A673 (cell line): ENCODE measurements around the gene HRH2. TPM values are rescaled to one million over a fixed set of nuclear protein-coding genes. Genes with fewer than 3 reads are reported as not detected.

Experiments
- BruUV-seq: library from RNA; stranded (reverse); fragments of 400-500 nt; replicated peaks from 2 replicates; lab custom pipeline; 2021; lab: Mats Ljungman, UMichigan
- CTCF ChIA-PET: fragments of 300-600 bp; sonication (Branson Sonifier 250); formaldehyde crosslinking; loops from one replicate; lab custom pipeline; 2022; ENCODE audit warnings: antibody characterized with exemption; lab: Charles Lee
- POLR2A ChIA-PET: fragments of 300-600 bp; sonication (Branson Sonifier 250); formaldehyde crosslinking; loops from one replicate; lab custom pipeline; 2022; ENCODE audit warnings: antibody characterized with exemption; ENCODE audit not compliant: low non-redundant PET; lab: Charles Lee
- DNase-seq: peaks from one replicate; pipeline ENCODE4 v3.0.0-alpha.2; 2015; ENCODE audit warnings: low spot score
- H3K27ac ChIP-seq: fragments of 200-600 bp; sonication (generic); 2 replicates; pipeline ENCODE4 v1.5.1; 2016; ENCODE audit warnings: mixed run types, low read depth, mild to moderate bottlenecking, mixed read lengths, antibody characterized with exemption, low read length; ENCODE audit not compliant: poor library complexity, severe bottlenecking
- H3K27me3 ChIP-seq: fragments of 200-600 bp; sonication (generic); replicated peaks from 2 replicates; pipeline ENCODE4 v1.6.1; 2017; ENCODE audit warnings: mixed run types, low read depth, mild to moderate bottlenecking, mixed read lengths, antibody characterized with exemption, low read length; ENCODE audit not compliant: insufficient read depth, poor library complexity
- H3K36me3 ChIP-seq: fragments of 200-600 bp; sonication (generic); 2 replicates; pipeline ENCODE4 v1.6.1; 2016; ENCODE audit warnings: mixed run types, mild to moderate bottlenecking, mixed read lengths, antibody characterized with exemption, low read length; ENCODE audit not compliant: insufficient read depth, poor library complexity, severe bottlenecking
- H3K4me1 ChIP-seq: fragments of 200-600 bp; sonication (generic); 2 replicates; pipeline ENCODE4 v1.6.1; 2017; ENCODE audit warnings: mixed run types, mild to moderate bottlenecking, mixed read lengths, antibody characterized with exemption, low read length; ENCODE audit not compliant: insufficient read depth, poor library complexity, severe bottlenecking
- H3K4me3 ChIP-seq: fragments of 200-600 bp; sonication (generic); 2 replicates; pipeline ENCODE4 v1.5.1; 2016; ENCODE audit warnings: low read depth, mixed run types, mild to moderate bottlenecking, mixed read lengths, low read length; ENCODE audit not compliant: poor library complexity, severe bottlenecking
- H3K9me3 ChIP-seq: fragments of 200-600 bp; sonication (generic); 2 replicates; pipeline ENCODE4 v1.6.1; 2016; ENCODE audit warnings: mixed run types, low read depth, mild to moderate bottlenecking, mixed read lengths, antibody characterized with exemption, low read length; ENCODE audit not compliant: poor library complexity, severe bottlenecking
- EZH2 ChIP-seq: fragments of 200-600 bp; sonication (generic); IDR thresholded peaks from 2 replicates; pipeline ENCODE4 v1.6.1; 2017; ENCODE audit warnings: borderline replicate concordance, low read depth, mild to moderate bottlenecking, mixed read lengths, antibody characterized with exemption, low read length; ENCODE audit not compliant: poor library complexity, severe bottlenecking
- intact Hi-C: fragments of 100-400 bp; cut with micrococcal nuclease; formaldehyde crosslinking; loops from one replicate; pipeline ENCODE4 v1.10.0; 2022; ENCODE audit not compliant: unreplicated experiment
- total RNA-seq: library from RNA; stranded (reverse); gene quantifications from 2 replicates; pipeline ENCODE4 v1.2.3, GENCODE V29; 2021
- TF ChIP-seq, protein P1 (sequence below): fragments of 300-800, 200-600 bp; sonication (generic); conservative IDR thresholded peaks from 2 replicates; pipeline ENCODE4 v1.5.1; 2017; ENCODE audit warnings: low read depth, mild to moderate bottlenecking, antibody characterized with exemption, low read length, moderate library complexity, mixed read lengths

The HRH2 gene
- total RNA-seq, 1 experiment from 2014 or later = not detected

DNA sequence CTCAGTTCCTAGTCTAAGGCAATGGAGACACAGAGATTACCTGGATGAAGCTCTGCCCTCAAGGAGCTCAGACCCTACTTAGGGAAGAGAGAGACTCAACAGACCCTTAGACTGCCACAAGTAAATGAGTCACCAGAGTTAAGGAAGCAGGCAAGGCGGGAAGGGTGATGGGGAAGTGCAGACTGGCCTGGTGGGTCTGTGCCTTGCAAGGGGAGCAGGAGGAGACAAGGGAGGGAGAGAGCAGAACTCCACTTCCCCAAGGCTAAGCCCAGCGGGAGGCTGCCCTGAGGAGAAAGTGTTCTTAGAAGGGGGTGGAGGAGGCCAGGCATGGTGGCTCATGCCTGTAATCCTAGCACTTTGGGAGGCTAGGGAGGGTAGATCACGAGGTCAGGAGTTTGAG is 83.7 kb downstream of the HRH2 start:
- TF ChIP-seq, protein P1, sequence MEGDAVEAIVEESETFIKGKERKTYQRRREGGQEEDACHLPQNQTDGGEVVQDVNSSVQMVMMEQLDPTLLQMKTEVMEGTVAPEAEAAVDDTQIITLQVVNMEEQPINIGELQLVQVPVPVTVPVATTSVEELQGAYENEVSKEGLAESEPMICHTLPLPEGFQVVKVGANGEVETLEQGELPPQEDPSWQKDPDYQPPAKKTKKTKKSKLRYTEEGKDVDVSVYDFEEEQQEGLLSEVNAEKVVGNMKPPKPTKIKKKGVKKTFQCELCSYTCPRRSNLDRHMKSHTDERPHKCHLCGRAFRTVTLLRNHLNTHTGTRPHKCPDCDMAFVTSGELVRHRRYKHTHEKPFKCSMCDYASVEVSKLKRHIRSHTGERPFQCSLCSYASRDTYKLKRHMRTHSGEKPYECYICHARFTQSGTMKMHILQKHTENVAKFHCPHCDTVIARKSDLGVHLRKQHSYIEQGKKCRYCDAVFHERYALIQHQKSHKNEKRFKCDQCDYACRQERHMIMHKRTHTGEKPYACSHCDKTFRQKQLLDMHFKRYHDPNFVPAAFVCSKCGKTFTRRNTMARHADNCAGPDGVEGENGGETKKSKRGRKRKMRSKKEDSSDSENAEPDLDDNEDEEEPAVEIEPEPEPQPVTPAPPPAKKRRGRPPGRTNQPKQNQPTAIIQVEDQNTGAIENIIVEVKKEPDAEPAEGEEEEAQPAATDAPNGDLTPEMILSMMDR = no peak
- TF ChIP-seq EZH2 = no peak
- Histone ChIP-seq H3K27me3 (peaks cover 43% of the 10 kb centered on the region), H3K27ac (no peak overlapping the region), H3K36me3 (no peaks in the 10 kb centered on the region), H3K4me1 (no peaks in the 10 kb centered on the region), H3K9me3 (no peaks in the 10 kb centered on the region), H3K4me3 (no peak overlapping the region)
- CTCF ChIA-PET = no interaction called here
- BruUV-seq = no TSS peak
- POLR2A ChIA-PET = interaction anchor here (0.6 kb wide), 1 partner anchor 795 kb away, joined by 15 read pairs; the partner anchor contains the start of gene RNF44
- no peak for DNase-seq
- intact Hi-C loops = no loop called here

DNA sequence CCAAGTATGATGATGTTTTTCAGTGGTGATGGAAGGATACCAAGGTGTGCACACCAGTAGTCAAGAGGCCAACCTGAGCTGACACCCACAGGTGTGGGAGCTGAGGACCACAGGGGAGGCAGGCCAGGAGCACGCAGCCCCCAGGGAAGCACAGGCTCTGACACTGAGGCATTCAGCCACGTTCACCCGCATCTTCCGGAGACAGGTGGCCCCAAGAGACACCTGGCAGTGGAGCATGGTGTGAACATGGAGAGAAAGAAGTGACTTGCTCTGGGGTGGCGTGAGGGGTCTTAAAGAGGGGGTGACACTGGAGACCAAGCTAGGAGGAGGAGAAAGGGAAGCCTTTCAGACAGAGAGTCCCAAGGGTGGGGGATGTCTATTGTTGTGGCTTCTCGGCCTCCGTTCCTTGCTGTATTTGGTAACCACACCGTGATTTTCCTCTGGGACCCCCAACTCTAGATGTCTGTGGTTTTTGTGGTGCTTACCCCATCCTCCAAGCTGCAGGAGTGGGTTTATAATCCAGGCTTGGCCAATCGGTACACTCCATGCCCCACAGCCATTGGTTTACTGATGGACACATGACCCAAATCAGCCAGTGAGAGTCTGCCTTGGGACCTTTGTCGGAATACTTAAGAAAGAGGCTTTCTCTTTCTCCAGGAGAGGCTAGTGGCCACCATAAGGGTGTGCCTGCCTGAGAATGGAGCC is 84.6 kb downstream of the HRH2 start:
- no TSS peak for BruUV-seq
- H3K9me3 ChIP-seq = no peaks in the 10 kb centered on the region
- TF ChIP-seq EZH2 = no peak
- TF ChIP-seq, protein P1 = no peak
- no peak overlapping the region for H3K4me3 ChIP-seq
- H3K4me1 ChIP-seq = no peaks in the 10 kb centered on the region
- peaks cover 42% of the 10 kb centered on the region for H3K27me3 ChIP-seq
- DNase-seq = no peak
- ChIA-PET CTCF (no interaction called here), POLR2A (no interaction called here)
- H3K36me3 ChIP-seq = no peaks in the 10 kb centered on the region
- intact Hi-C loops = no loop called here
- H3K27ac ChIP-seq = no peak overlapping the region

DNA sequence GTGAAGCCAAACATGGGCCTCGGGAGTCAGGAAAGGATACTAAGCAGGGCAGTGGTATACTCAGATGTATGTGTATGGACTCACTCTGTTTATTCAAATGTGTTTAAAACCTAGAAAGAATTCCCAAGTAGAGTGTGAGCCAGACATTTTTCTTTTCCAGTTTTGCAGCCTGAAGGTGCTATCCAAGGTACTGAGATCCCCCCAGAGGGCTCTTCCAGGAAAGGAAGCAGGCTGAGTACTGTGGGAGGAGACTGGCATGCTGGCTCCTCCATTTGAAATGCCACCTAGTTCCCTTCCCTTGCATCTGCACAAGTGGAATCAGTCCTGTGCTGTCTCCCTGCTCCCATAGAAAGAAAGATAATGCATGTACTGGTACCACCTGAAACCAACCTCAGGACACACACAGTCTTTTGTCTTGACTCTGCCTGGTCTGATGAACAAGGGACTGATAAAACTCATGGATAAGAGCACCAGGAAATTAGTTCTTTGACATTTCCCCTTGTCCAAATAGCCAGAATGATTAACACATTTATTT is 85.9 kb downstream of the HRH2 start:
- BruUV-seq = no TSS peak
- TF ChIP-seq EZH2 = no peak
- TF ChIP-seq, protein P1 = no peak
- no peaks in the 10 kb centered on the region for H3K4me1 ChIP-seq

More for the DNA sequence above, 85.9 kb downstream of the HRH2 start:
- DNase-seq = peak; percentile 4
- POLR2A ChIA-PET = no interaction called here
- intact Hi-C loops = no loop called here
- H3K27ac ChIP-seq = no peak overlapping the region
- CTCF ChIA-PET = no interaction called here
- H3K36me3 ChIP-seq = no peaks in the 10 kb centered on the region
- H3K4me3 ChIP-seq = no peak overlapping the region
- H3K27me3 ChIP-seq = peaks cover 30% of the 10 kb centered on the region
- H3K9me3 ChIP-seq = no peaks in the 10 kb centered on the region
